ENCODE results near the gene BDKRB1. TPM values are rescaled to one million over a fixed set of nuclear protein-coding genes. Genes with fewer than 3 reads are reported as not detected.

The BDKRB1 gene
- total and polyA plus RNA-seq, 2 experiments from 2014 or later: 5.5 to 12.9 TPM

DNA sequence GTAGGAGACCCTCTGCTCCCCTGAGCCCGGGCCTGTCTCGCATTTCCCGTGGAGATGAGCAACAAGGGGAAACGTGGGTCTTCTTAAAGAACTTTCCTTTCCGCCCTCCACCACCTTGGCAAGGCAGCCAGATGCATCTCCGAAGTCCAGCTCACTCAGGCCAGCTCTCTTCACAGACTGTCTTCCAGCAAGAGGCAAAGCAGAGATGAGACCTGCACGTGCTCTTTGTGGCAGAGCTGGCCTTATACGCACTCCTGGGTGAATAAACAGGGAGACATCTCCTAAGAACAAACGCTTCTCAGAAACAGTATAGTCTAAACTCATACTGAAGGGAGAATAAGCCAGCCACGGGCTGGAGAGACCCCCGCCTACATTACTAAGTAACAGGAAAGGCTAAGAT, 1.3 kb upstream of the BDKRB1 start:
- Histone ChIP-seq H2AFZ (no peak overlapping the region), H3K9me3 (ENCODE audit: low read depth) (no peaks in the 10 kb centered on the region), H3K27ac (peak overlapping the region; percentile 97), H3F3A (ENCODE audit: insufficient read depth) (peaks cover 44% of the 10 kb centered on the region), H3K9me2 (ENCODE audit: insufficient read depth) (no peaks in the 10 kb centered on the region), H3K4me1 (ENCODE audit: insufficient read depth) (peaks cover 53% of the 10 kb centered on the region), H3K9ac (peak overlapping the region; percentile 53), H3K27me3 (replicated peaks; ENCODE audit: insufficient read depth) (no peaks in the 10 kb centered on the region), H3K4me2 (ENCODE audit: unreplicated experiment) (peak overlapping the region; percentile 64), H3K4me3 (no peak overlapping the region), H4K20me1 (ENCODE audit: insufficient read depth) (no peaks in the 10 kb centered on the region), H3K36me3 (ENCODE audit: low read depth) (no peaks in the 10 kb centered on the region), H3K79me2 (ENCODE audit: insufficient read depth) (peaks cover 24% of the 10 kb centered on the region)
- no peak for DNase-seq
- in situ Hi-C loops (cut with MboI): no loop called here
- no peak for TF ChIP-seq EZH2phosphoT487 (IDR thresholded peaks at IDR 0.05; ENCODE audit: insufficient read depth, low read depth)
- no peak for TF ChIP-seq EZH2 (IDR thresholded peaks at IDR 0.05; ENCODE audit: insufficient read depth, poor library complexity, severe bottlenecking)
- WGBS, 2 experiments (ENCODE audit: low coverage in 1 of 2, low lambda C conversion rate in 2 of 2, missing lambda C conversion rate in 2 of 2): 90 to 94% methylated on average over 11 of the region's 11 CpGs

DNA sequence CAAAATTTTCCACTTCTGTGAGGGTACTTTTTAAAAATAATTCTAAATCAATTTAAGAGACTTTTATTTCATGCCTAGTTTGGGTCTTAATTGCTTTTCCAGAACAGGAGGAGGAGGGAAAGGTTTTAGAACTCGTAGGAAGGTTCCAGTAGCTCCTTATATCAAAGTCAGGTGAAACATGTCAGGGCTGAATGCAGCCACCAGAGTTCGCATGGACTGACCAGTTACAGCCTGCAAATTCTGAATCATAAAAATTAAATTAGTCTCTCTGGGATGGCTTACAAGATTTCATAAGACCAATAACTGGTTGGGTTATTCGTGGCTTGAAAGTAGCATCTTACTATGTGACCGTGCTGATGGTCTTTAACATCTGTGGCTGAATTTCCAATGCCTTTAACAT, 397 bp downstream of the BDKRB1 start:
- 51 to 55% methylated on average over 4 of the region's 4 CpGs for WGBS, 2 experiments (ENCODE audit: low coverage in 1 of 2, low lambda C conversion rate in 2 of 2, missing lambda C conversion rate in 2 of 2)
- DNase-seq: peak; percentile 78
- Histone ChIP-seq H3K36me3 (ENCODE audit: low read depth) (no peaks in the 10 kb centered on the region), H3K9me2 (ENCODE audit: insufficient read depth) (no peaks in the 10 kb centered on the region), H2AFZ (no peak overlapping the region), H3K9ac (peak overlapping the region; percentile 80), H3K4me2 (ENCODE audit: unreplicated experiment) (peak overlapping the region; percentile 64), H3K27me3 (replicated peaks; ENCODE audit: insufficient read depth) (no peaks in the 10 kb centered on the region), H3K4me1 (ENCODE audit: insufficient read depth) (peaks cover 60% of the 10 kb centered on the region), H4K20me1 (ENCODE audit: insufficient read depth) (no peaks in the 10 kb centered on the region), H3F3A (ENCODE audit: insufficient read depth) (peaks cover 50% of the 10 kb centered on the region), H3K4me3 (peak overlapping the region; percentile 59), H3K79me2 (ENCODE audit: insufficient read depth) (peaks cover 26% of the 10 kb centered on the region), H3K9me3 (ENCODE audit: low read depth) (no peaks in the 10 kb centered on the region), H3K27ac (peak overlapping the region; percentile 97)
- in situ Hi-C loops (cut with MboI): no loop called here
- TF ChIP-seq EZH2 (IDR thresholded peaks at IDR 0.05; ENCODE audit: insufficient read depth, poor library complexity, severe bottlenecking) (no peak), EZH2phosphoT487 (IDR thresholded peaks at IDR 0.05; ENCODE audit: insufficient read depth, low read depth) (no peak)

DNA sequence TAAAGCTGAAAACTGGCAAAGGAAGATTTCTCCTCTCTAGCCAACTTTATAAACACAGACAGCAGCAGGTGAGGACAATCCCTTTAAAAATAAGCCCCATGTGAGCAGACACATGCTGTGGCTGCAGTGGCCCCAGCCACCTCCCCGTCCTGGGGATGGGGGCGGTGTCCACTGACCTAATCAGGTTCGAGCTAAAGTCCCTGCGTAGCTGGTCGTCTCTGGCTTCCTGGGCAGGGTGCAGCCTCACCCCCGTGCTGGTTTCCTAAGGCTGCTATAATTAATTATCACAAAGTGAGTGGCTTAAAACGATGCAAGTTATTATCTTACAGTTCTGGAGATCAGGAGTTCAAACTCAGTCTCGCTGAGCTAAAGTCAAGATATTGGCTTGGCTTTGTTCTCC, 1.0 kb downstream of the BDKRB1 start:
- no peaks in the 10 kb centered on the region for H4K20me1 ChIP-seq (ENCODE audit: insufficient read depth)
- peak overlapping the region; percentile 59 for H3K4me3 ChIP-seq
- peak overlapping the region; percentile 80 for H3K9ac ChIP-seq
- TF ChIP-seq EZH2phosphoT487 (IDR thresholded peaks at IDR 0.05; ENCODE audit: insufficient read depth, low read depth): no peak
- TF ChIP-seq EZH2 (IDR thresholded peaks at IDR 0.05; ENCODE audit: insufficient read depth, poor library complexity, severe bottlenecking): no peak
- WGBS, 2 experiments (ENCODE audit: low coverage in 1 of 2, low lambda C conversion rate in 2 of 2, missing lambda C conversion rate in 2 of 2): 86 to 87% methylated on average over 8 of the region's 8 CpGs
- H3K4me1 ChIP-seq (ENCODE audit: insufficient read depth): peaks cover 56% of the 10 kb centered on the region
- H3K4me2 ChIP-seq (ENCODE audit: unreplicated experiment): peak overlapping the region; percentile 64
- no peaks in the 10 kb centered on the region for H3K9me3 ChIP-seq (ENCODE audit: low read depth)
- no peak for DNase-seq
- H3K27ac ChIP-seq: peak overlapping the region; percentile 97
- H3K27me3 ChIP-seq (replicated peaks; ENCODE audit: insufficient read depth): no peaks in the 10 kb centered on the region
- H2AFZ ChIP-seq: no peak overlapping the region
- no peaks in the 10 kb centered on the region for H3K36me3 ChIP-seq (ENCODE audit: low read depth)
- in situ Hi-C loops (cut with MboI): no loop called here
- H3K79me2 ChIP-seq (ENCODE audit: insufficient read depth): peaks cover 26% of the 10 kb centered on the region
- H3F3A ChIP-seq (ENCODE audit: insufficient read depth): peaks cover 50% of the 10 kb centered on the region
- no peaks in the 10 kb centered on the region for H3K9me2 ChIP-seq (ENCODE audit: insufficient read depth)

DNA sequence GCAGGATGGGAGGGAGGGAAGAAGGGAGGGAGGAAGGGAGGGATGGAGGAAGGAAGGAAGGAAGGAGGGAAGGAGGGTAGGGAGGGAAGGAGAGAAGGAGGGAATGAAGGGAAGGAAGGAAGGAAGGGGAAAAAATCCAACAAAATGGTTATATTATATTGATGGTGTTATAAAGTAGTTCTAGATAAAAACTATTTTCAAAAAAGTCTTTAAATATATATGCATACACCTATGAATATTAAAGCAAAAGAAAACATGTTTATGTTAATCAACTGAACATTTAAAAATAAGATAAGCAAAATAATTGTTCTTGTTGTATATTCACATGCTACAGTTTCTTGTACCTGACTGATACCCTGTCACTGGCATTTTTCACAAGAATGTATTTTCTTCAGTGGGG, 1.9 kb downstream of the BDKRB1 start:
- Histone ChIP-seq H3K9ac (no peak overlapping the region), H2AFZ (no peak overlapping the region), H3K4me2 (ENCODE audit: unreplicated experiment) (no peak overlapping the region), H3K27me3 (replicated peaks; ENCODE audit: insufficient read depth) (no peaks in the 10 kb centered on the region), H4K20me1 (ENCODE audit: insufficient read depth) (no peaks in the 10 kb centered on the region), H3F3A (ENCODE audit: insufficient read depth) (peaks cover 46% of the 10 kb centered on the region), H3K36me3 (ENCODE audit: low read depth) (no peaks in the 10 kb centered on the region), H3K9me2 (ENCODE audit: insufficient read depth) (no peaks in the 10 kb centered on the region), H3K27ac (no peak overlapping the region), H3K4me3 (no peak overlapping the region), H3K9me3 (ENCODE audit: low read depth) (no peaks in the 10 kb centered on the region), H3K4me1 (ENCODE audit: insufficient read depth) (peaks cover 49% of the 10 kb centered on the region), H3K79me2 (ENCODE audit: insufficient read depth) (peaks cover 26% of the 10 kb centered on the region)
- TF ChIP-seq EZH2 (IDR thresholded peaks at IDR 0.05; ENCODE audit: insufficient read depth, poor library complexity, severe bottlenecking) (no peak), EZH2phosphoT487 (IDR thresholded peaks at IDR 0.05; ENCODE audit: insufficient read depth, low read depth) (no peak)
- in situ Hi-C loops (cut with MboI): no loop called here
- no peak for DNase-seq

DNA sequence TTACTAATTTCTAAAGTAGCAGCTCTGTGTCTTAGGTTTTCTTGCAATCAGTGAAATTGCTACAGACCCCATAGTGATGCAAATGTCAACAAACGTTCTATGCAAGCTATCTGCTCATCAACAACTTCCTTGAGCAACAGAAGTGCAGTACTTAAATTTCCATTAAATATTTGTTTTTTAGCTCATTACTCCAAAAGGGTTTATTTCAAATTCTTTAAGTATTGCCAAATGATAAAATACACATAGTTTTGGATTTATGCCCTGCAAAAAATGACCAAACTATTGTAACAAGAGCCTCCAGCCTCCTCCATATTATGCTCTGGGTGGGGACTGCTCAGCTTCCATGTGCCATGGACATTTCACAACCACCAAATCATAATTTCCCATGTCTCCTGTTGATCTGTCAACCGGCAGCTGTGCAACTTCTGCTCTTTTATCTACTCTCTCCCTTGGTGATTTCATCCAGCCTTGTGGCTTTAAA, 4.4 kb downstream of the BDKRB1 start:
- Histone ChIP-seq H2AFZ (no peak overlapping the region), H3K27me3 (replicated peaks; ENCODE audit: insufficient read depth) (no peaks in the 10 kb centered on the region), H3K9me3 (ENCODE audit: low read depth) (no peaks in the 10 kb centered on the region), H3F3A (ENCODE audit: insufficient read depth) (peaks cover 34% of the 10 kb centered on the region), H3K9me2 (ENCODE audit: insufficient read depth) (no peaks in the 10 kb centered on the region), H3K27ac (peak overlapping the region; percentile 55), H3K36me3 (ENCODE audit: low read depth) (no peaks in the 10 kb centered on the region), H3K4me1 (ENCODE audit: insufficient read depth) (peaks cover 33% of the 10 kb centered on the region), H3K9ac (no peak overlapping the region), H3K4me3 (no peak overlapping the region), H4K20me1 (ENCODE audit: insufficient read depth) (no peaks in the 10 kb centered on the region), H3K4me2 (ENCODE audit: unreplicated experiment) (no peak overlapping the region), H3K79me2 (ENCODE audit: insufficient read depth) (peaks cover 26% of the 10 kb centered on the region)
- TF ChIP-seq EZH2 (IDR thresholded peaks at IDR 0.05; ENCODE audit: insufficient read depth, poor library complexity, severe bottlenecking): no peak
- no peak for TF ChIP-seq EZH2phosphoT487 (IDR thresholded peaks at IDR 0.05; ENCODE audit: insufficient read depth, low read depth)
- DNase-seq: peak; percentile 84
- in situ Hi-C loops (cut with MboI): no loop called here
- WGBS, 2 experiments (ENCODE audit: low coverage in 1 of 2, low lambda C conversion rate in 2 of 2, missing lambda C conversion rate in 2 of 2): 8 to 14% methylated on average over 2 of the region's 2 CpGs

Data from GM23248 (cell line).